Panc1 (cell line): Measurements from ENCODE around the gene DNAJC4.

Experiments used
- CTCF ChIP-seq: fragments of 450-650 bp; IDR thresholded peaks from 2 replicates; pipeline ENCODE4 v1.5.1; 2017; ENCODE audit warnings: mild to moderate bottlenecking
- POLR2AphosphoS5 ChIP-seq: IDR thresholded peaks from 2 replicates; pipeline ENCODE4 v1.6.1; 2012; ENCODE audit warnings: mild to moderate bottlenecking, low read depth, low read length, moderate library complexity

GRCh38 chr11:64223001-64223651 lies 7.2 kb upstream of the DNAJC4 start:
- no peak for TF ChIP-seq CTCF
- TF ChIP-seq POLR2AphosphoS5 = no peak
